Breast epithelium (tissue), 3 donors: Measurements from ENCODE around the gene CNTNAP2.

ENCODE experiments used
- CTCF ChIP-seq, 3 donors: fragments of 450-650 bp; IDR thresholded peaks; one replicate each; pipeline ENCODE4 v1.5.1; 2016 to 2017; ENCODE audit warnings: antibody characterized with exemption in 3 of 3, mild to moderate bottlenecking in 3 of 3, moderate library complexity in 3 of 3
- POLR2A ChIP-seq: fragments of 450-650 bp; IDR thresholded peaks from one replicate; pipeline ENCODE4 v1.6.1; 2016; ENCODE audit warnings: antibody characterized with exemption, mild to moderate bottlenecking, moderate library complexity
- POLR2AphosphoS5 ChIP-seq, 3 donors: sonication (generic); formaldehyde crosslinking; IDR thresholded peaks; one replicate each; pipeline ENCODE4 v1.6.1; 2017; ENCODE audit warnings: antibody characterized with exemption in 3 of 3

DNA sequence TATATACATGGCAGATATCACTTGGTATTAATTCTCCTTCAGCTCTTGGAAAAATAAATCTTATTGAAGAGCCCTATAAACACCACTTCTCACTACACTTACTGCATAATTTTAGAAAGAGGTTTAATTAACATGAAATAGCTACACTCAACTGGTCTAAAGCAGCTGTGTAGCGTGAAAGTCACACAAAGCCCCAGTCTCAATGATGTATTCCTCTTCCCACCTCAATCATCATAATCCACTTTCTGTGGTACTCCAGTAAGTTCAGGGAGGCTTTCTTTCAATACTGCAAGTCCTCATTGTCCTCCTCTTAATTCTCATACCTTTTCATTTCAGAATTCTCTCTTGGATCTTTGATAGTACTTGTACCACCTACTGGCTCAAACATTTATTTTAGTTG lies 688.0 kb downstream of the CNTNAP2 start:
- TF ChIP-seq CTCF (IDR thresholded peaks at IDR 0.05), result no peak
- TF ChIP-seq POLR2A, result no peak
- no peak for TF ChIP-seq POLR2AphosphoS5 (IDR thresholded peaks at IDR 0.05)
